ENCODE measurements around the gene FHIT.

Gene FHIT

DNA sequence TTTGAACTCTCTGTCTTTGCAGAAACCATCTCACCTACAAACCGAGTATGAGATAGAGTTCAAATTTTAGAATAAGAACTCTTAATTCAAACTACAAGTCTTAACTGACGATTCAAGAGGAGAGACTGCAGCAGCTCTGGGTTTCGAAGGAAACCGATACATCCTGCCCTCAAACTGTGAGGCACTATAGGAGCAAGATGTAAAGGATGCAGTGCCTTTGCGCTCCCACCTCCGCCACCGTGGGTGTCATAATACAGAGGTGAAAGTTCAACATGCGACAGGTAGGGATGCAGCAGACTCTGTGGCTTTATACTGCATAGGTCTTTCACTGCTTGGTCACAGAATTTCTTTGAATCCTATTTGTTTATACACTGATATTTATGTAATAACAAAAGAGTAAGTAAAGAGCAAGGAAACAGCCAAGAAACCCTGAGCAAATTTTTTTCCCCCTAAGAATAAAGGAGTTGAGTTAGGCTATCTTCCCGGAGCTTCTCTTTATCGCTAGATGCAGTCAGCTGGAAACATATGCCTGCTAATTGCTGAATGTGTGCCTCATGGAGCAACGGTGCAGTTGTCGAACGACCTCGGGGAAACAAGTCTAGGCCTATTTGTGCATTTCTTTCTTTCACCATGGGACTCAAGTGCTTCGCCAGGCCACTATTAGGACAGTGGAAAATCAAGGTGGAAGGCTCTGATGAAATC is 1103.9 kb downstream of the FHIT start:
- DNase-seq (ENCODE audit: low read depth in 2 of 2) = no peak
- H3K4me3 ChIP-seq (replicated peaks in 1 of 2; ENCODE audit: low read depth in 2 of 2, low read length in 2 of 2) = no peak overlapping the region
- TF ChIP-seq, protein P1, sequence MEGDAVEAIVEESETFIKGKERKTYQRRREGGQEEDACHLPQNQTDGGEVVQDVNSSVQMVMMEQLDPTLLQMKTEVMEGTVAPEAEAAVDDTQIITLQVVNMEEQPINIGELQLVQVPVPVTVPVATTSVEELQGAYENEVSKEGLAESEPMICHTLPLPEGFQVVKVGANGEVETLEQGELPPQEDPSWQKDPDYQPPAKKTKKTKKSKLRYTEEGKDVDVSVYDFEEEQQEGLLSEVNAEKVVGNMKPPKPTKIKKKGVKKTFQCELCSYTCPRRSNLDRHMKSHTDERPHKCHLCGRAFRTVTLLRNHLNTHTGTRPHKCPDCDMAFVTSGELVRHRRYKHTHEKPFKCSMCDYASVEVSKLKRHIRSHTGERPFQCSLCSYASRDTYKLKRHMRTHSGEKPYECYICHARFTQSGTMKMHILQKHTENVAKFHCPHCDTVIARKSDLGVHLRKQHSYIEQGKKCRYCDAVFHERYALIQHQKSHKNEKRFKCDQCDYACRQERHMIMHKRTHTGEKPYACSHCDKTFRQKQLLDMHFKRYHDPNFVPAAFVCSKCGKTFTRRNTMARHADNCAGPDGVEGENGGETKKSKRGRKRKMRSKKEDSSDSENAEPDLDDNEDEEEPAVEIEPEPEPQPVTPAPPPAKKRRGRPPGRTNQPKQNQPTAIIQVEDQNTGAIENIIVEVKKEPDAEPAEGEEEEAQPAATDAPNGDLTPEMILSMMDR (IDR thresholded peaks at IDR 0.05; ENCODE audit: low read depth, low read length) = no peak

DNA sequence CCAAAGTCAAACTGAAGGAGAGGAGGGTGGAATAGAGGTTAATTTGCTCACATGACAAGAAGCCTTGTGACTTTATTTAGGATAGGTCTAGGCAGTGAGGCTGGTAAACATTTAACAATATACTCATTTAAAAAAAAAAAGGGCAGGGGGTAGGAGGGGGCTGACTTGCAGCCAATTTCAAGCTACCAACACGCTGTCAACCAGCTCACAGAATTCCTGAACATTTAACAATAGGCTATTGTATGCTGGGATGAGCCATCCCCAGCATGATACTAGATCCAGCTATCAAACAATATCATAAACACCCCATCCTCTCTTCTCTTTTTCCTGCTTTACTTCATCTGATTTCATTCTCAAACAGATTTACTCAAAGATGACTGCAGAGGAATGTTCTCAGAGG is 1105.1 kb downstream of the FHIT start:
- H3K4me3 ChIP-seq (replicated peaks in 1 of 2; ENCODE audit: low read depth in 2 of 2, low read length in 2 of 2) = no peak overlapping the region
- TF ChIP-seq, protein P1 (IDR thresholded peaks at IDR 0.05; ENCODE audit: low read depth, low read length) = no peak
- no peak for DNase-seq (ENCODE audit: low read depth in 2 of 2)

DNA sequence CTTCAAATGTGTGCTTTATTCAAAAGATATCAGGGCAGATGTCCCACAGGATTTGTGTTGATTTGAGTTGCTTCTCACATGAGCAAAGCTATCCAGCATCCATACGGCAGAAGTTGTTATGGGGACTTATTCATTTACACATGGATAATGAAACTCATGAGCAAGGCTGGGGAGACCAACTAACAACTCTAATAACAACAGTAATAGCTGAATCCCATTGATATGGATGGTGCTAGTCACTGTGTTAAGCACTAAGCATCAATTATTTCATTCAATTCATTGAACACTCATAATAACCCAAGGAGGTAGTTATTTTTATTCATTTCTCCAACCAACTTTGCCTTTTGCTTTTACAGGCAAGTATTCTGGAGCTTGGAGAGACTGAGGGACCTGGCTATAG is 1107.2 kb downstream of the FHIT start:
- DNase-seq (ENCODE audit: low read depth in 2 of 2) = no peak
- no peak overlapping the region for H3K4me3 ChIP-seq (replicated peaks in 1 of 2; ENCODE audit: low read depth in 2 of 2, low read length in 2 of 2)
- TF ChIP-seq, protein P1 (IDR thresholded peaks at IDR 0.05; ENCODE audit: low read depth, low read length) = no peak

DNA sequence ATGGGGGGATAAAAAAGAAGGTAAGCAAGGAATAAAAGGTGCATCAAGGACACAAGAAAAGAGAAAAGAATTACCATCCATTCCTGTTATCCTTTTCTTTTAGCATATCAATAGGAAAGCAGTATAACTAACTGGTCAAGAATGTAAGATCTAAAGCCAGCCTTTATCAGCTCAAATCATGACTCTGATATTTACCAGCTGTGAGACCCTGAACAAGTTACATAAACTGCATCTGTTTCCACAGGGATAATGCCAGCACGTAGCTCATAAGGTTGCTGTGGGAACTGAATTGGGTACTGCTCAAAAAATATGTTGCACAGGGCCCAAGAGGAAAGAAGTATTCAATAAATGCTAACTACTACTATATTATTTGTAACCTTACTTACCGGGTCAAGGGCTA is 1109.2 kb downstream of the FHIT start:
- no peak overlapping the region for H3K4me3 ChIP-seq (replicated peaks in 1 of 2; ENCODE audit: low read depth in 2 of 2, low read length in 2 of 2)
- peak in 1 of 2 donors; percentile 23 for DNase-seq (ENCODE audit: low read depth in 2 of 2)
- TF ChIP-seq, protein P1 (IDR thresholded peaks at IDR 0.05; ENCODE audit: low read depth, low read length) = no peak

DNA sequence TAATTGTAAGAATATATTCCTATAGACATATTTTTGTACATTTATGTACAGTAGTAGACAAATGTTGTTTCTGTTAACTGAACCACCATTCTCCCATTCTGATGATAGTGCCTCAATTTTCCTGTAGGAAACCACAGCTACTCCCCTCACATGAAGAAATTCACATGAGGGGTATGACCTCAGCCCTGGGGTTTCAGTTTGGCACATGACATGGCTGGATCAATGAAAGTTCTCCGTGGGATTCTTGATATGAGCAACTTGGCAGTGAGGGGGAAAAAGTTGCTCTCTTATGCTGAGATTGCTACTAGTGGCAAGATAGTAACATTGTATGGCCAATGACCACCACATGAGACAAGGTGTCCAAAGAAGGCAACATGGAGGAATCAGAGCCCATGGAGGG is 1111.1 kb downstream of the FHIT start:
- no peak overlapping the region for H3K4me3 ChIP-seq (replicated peaks in 1 of 2; ENCODE audit: low read depth in 2 of 2, low read length in 2 of 2)
- no peak for DNase-seq (ENCODE audit: low read depth in 2 of 2)
- TF ChIP-seq, protein P1 (IDR thresholded peaks at IDR 0.05; ENCODE audit: low read depth, low read length) = no peak

DNA sequence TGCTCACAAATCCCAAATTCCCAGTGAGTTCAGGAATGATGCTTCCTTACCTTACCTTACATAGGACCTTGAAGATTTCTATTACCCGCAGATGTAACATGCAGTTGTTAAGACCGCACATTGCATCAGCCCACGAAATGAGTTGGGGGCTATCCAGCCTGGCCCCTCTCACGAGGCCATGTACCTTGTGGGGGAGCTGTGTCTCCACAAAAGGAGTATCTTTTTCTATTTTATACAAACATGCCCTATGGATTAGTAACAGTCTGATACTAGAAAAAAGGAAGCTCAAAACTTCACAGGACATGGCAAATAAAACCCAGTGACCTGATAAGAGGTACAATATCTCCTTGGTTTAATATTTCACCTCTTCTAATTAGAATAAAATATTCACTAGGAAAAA is 1114.7 kb downstream of the FHIT start:
- H3K4me3 ChIP-seq (replicated peaks in 1 of 2; ENCODE audit: low read depth in 2 of 2, low read length in 2 of 2) = no peak overlapping the region
- TF ChIP-seq, protein P1 (IDR thresholded peaks at IDR 0.05; ENCODE audit: low read depth, low read length) = no peak

DNA sequence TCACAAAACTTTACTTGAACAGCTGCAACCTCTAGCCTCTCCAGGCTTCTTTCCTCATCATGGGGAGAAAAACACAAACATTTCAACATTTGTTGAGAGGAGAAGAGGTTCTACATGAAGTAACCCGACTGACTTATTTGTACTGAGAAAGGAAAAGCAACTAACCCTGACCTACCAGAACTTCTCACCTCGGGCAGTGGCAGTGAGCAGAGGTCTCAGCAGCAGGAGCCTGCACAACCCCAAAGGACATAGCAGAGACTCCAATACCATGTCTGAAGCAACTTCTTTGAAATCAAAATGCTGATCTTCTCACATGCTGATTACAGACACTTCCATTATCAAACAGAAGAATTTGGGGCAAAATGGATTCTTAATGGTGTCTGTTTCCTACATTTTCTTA is 1115.8 kb downstream of the FHIT start:
- TF ChIP-seq, protein P1 (IDR thresholded peaks at IDR 0.05; ENCODE audit: low read depth, low read length) = no peak
- no peak for DNase-seq (ENCODE audit: low read depth in 2 of 2)
- no peak overlapping the region for H3K4me3 ChIP-seq (replicated peaks in 1 of 2; ENCODE audit: low read depth in 2 of 2, low read length in 2 of 2)

More for the DNA sequence above, 1114.7 kb downstream of the FHIT start:
- no peak for DNase-seq (ENCODE audit: low read depth in 2 of 2)

All from cardiac fibroblast (primary cell).